OCI-LY7 (cell line): Measurements from ENCODE around the gene NOVA1.

ENCODE experiments used
- EZH2phosphoT487 ChIP-seq: fragments of 200-600 bp; sonication (generic); IDR thresholded peaks from 2 replicates; pipeline ENCODE4 v1.6.1; 2018; ENCODE audit warnings: low read depth, borderline replicate concordance, mild to moderate bottlenecking, mixed run types, antibody characterized with exemption, low read length, moderate library complexity, mixed read lengths
- TF ChIP-seq, protein P1 (sequence below): fragments of 200-600 bp; sonication (generic); conservative IDR thresholded peaks from 2 replicates; pipeline ENCODE4 v1.5.1; 2014; ENCODE audit warnings: mild to moderate bottlenecking, antibody characterized with exemption, low read length, moderate library complexity, mixed read lengths

- TF ChIP-seq, protein P1, sequence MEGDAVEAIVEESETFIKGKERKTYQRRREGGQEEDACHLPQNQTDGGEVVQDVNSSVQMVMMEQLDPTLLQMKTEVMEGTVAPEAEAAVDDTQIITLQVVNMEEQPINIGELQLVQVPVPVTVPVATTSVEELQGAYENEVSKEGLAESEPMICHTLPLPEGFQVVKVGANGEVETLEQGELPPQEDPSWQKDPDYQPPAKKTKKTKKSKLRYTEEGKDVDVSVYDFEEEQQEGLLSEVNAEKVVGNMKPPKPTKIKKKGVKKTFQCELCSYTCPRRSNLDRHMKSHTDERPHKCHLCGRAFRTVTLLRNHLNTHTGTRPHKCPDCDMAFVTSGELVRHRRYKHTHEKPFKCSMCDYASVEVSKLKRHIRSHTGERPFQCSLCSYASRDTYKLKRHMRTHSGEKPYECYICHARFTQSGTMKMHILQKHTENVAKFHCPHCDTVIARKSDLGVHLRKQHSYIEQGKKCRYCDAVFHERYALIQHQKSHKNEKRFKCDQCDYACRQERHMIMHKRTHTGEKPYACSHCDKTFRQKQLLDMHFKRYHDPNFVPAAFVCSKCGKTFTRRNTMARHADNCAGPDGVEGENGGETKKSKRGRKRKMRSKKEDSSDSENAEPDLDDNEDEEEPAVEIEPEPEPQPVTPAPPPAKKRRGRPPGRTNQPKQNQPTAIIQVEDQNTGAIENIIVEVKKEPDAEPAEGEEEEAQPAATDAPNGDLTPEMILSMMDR = no peak
- TF ChIP-seq EZH2phosphoT487 = no peak
These were observed 4.0 kb upstream of the NOVA1 start for GRCh38 chr14:26601856-26602255.
